Lower leg skin (tissue), 4 donors: ENCODE results near the gene CATSPERB. TPM values are rescaled to one million over a fixed set of nuclear protein-coding genes. Genes with fewer than 3 reads are reported as not detected.

Experiments
- DNase-seq, 2 donors: peaks; one replicate each; pipeline ENCODE4 v3.0.0-alpha.2; 2019; ENCODE audit warnings: low spot score in 2 of 2
- H3K4me3 ChIP-seq: fragments of 200-600 bp; sonication (generic); 2 replicates; pipeline ENCODE4 v1.5.1; 2017; ENCODE audit warnings: mild to moderate bottlenecking, low read depth; ENCODE audit not compliant: poor library complexity, severe bottlenecking
- POLR2A ChIP-seq, 2 donors: fragments of 450-650 bp; IDR thresholded peaks; one replicate each; pipeline ENCODE4 v1.6.1; 2016 to 2017; ENCODE audit warnings: antibody characterized with exemption in 2 of 2, mild to moderate bottlenecking in 1 of 2, moderate library complexity in 1 of 2
- WGBS, 2 donors: methylation state at CpG; one replicate each; pipeline ENCODE4 v1.1.5; 2018; 5-methylcytosine and 5-hydroxymethylcytosine counted together
- intact Hi-C: fragments of 100-400 bp; cut with DNase I; formaldehyde crosslinking; loops from one replicate; pipeline ENCODE4 v1.15.0; 2023; ENCODE audit warnings: low total_unique reads
- total RNA-seq, 4 donors: library from RNA; depleted of rRNA; stranded (reverse); fragments of >200 nt; gene quantifications; one replicate each; pipeline ENCODE4 v1.1.0, GENCODE V29; 2016
- TF ChIP-seq, protein P1 (sequence below), 3 donors: fragments of 450-650 bp; IDR thresholded peaks; one replicate each; pipeline ENCODE4 v1.5.1; 2016; ENCODE audit warnings: antibody characterized with exemption in 3 of 3, mild to moderate bottlenecking in 3 of 3, moderate library complexity in 2 of 3

CATSPERB gene, protein sequence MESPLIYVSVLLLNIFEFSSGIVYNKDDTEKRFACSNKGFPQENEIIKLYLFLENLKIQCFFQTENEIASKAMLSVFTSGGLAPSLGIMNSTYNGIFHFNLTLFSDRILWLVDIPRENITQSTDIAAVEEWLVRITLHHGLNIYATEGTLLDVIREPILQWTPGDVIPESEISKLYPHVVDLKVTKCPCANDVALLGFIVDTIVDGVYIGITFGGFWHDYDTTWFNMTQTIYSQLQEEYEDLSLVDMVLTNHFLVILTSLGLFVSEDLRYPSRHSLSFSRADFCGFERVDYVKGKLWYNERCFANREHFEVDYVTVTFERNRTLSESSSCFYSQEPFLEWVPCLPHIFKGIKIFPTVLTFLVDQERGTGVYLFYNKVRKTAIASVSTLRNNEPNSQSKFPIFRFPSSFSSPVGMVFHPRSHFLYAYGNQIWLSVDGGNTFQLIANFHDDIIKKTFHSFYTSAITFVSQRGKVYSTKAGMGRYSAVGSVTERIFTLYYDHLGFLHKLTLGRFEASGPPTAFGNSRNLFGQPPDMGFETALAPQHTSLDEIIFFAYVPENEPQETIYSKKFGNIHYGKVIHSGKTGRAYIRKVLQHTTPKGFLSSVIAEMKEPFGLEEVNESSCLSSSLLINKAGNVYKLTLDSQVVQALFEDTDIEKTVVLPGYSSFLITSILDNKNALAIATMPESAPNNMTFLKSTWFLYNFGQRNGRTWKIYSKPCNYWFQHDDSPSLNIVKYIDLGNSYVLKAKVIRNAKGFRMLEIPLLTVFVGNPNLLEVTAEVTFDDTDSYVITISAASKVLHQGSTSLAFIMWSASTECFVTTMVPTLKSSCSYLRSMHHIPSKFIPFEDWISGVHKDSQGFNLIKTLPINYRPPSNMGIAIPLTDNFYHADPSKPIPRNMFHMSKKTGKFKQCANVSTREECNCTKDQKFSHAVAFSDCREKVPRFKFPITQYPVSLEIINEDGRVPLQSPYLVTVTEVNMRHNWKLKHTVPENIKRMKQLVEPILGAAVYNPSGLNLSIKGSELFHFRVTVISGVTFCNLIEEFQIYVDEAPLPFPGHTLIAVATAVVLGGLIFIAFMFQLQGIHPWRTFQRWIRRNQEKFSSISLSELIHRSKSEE
- 1 to 10 TPM in 1 of 4 donors, under 1 TPM in 3; 0.21 to 1.3 (median 0.44) TPM for total RNA-seq

DNA sequence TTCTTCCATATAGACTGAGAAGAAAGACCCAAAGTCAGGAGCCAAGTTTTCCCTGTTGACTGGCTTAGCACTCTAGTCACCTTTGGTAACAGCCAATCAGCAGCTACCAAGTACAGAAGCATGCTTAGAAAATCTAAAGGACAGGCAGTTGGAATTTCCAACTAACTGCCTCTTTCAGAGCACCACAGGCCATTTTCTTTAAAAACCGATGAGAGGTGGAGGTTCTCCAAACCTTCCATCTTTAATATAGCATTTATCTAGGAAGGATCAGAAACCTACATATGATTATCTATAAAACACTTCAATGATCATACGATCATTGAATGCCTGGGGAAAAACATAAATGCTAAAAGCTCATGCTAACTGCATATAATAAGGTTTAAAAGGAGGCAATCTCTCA, at the start of gene CATSPERB:
Gene CATSPERB, minus strand, starts transcription at position 101 of the 400 bp plus-strand sequence. CDS start 2,607 bp downstream, outside the sequence.
- intact Hi-C loops = no loop called here
- 83 to 91% methylated on average over 2 of the region's 2 CpGs for WGBS, 2 donors
- no peak within 1 kb of the TSS for H3K4me3 ChIP-seq
- no peak for TF ChIP-seq POLR2A (IDR thresholded peaks at IDR 0.05)
- TF ChIP-seq, protein P1, sequence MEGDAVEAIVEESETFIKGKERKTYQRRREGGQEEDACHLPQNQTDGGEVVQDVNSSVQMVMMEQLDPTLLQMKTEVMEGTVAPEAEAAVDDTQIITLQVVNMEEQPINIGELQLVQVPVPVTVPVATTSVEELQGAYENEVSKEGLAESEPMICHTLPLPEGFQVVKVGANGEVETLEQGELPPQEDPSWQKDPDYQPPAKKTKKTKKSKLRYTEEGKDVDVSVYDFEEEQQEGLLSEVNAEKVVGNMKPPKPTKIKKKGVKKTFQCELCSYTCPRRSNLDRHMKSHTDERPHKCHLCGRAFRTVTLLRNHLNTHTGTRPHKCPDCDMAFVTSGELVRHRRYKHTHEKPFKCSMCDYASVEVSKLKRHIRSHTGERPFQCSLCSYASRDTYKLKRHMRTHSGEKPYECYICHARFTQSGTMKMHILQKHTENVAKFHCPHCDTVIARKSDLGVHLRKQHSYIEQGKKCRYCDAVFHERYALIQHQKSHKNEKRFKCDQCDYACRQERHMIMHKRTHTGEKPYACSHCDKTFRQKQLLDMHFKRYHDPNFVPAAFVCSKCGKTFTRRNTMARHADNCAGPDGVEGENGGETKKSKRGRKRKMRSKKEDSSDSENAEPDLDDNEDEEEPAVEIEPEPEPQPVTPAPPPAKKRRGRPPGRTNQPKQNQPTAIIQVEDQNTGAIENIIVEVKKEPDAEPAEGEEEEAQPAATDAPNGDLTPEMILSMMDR (IDR thresholded peaks at IDR 0.05) = no peak
- DNase-seq = no peak

DNA sequence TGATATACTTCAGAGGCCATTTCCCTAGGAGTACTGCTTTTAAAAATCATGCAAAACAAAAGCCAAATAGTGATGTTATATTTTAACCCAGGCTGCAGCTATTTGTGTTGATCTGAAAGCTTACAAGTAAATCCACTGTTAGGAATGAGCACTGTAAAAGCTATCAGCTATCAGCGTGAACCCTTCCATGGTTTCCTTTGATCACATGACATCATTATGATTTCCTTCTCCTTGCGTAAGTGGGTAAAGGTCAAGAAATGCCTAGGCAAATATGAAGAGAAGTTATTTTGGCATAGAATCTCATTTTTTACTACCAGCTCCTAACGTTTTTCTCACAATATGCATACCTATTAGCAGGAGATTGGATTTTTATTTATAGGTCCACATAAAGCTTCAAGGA, 48.6 kb upstream of the CATSPERB start:
- intact Hi-C loops = no loop called here
- no peak for TF ChIP-seq POLR2A (IDR thresholded peaks at IDR 0.05)
- TF ChIP-seq, protein P1 (IDR thresholded peaks at IDR 0.05) = no peak

DNA sequence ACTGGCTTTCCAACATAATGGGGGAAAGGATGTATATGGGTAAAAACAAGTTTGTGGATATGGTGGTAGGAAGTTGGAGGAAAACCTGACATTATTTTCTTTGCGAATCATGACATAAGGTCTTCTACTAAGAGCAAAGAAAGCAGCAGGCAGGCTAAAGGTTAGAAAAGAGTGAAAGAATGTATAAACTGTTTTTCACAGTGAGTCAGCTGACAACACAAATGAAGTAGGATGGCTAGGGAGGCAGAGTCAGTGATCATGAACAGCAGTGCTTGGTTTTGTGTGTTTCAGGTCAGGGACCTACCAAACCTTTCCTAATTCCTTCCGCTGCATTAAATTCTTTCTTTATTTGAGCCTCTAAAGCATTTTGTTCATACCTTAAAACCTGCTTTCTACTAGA, 46.3 kb upstream of the CATSPERB start:
- DNase-seq = no peak
- WGBS, 2 donors = 100% methylated on average over 2 of the region's 2 CpGs
- no peak overlapping the region for H3K4me3 ChIP-seq
- TF ChIP-seq, protein P1 (IDR thresholded peaks at IDR 0.05) = no peak
- no peak for TF ChIP-seq POLR2A (IDR thresholded peaks at IDR 0.05)
- intact Hi-C loops = no loop called here

More for the DNA sequence above, 48.6 kb upstream of the CATSPERB start:
- DNase-seq = no peak
- no peak overlapping the region for H3K4me3 ChIP-seq
- 56 to 68% methylated on average over 3 of the region's 3 CpGs for WGBS, 2 donors

DNA sequence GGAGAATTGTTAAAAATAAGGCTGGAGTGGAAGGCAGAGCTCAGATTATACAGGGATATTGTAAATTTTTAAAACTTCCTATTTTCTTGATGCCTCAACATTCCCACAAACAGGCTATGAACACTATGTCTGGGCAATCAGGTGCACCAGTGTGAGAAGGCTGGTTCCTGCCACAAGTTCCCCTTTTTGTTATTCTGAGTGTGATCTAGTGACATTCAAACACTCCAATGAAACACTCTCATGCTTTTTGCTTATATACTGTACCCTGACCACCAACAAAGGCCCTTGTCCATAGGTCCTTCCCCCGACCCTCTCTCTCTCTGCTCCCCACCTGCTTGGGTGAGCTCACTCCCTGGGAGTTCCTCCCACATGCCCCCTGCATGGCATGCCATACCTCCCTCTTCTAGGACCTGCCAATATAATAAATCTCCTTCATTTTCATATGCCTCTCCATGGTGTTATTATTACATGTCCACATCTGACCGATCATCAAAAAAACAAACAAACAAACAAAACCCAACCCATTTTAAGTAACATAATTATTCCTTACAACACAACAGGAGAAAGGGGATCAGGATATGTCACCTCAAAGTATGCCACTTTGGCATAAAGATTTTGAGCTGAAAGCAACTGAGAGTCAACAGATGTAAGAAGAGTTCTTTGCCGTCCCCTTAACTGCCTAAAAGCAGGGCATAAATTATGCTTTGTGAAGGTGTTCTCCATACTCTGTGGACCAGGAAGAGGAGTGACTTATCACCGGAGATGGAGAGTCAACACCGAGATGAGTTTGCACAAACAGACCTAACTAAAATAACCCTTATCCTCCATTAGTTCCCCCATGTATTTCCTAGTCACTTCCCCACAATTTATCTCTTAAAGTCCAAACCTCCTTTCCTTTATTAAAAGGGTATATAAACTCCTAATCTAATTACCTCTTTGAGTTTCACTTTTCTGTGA, 42.5 kb upstream of the CATSPERB start:
- 78 to 88% methylated on average over 5 of the region's 5 CpGs for WGBS, 2 donors
- no peak for DNase-seq
- no peak overlapping the region for H3K4me3 ChIP-seq
- TF ChIP-seq, protein P1 (IDR thresholded peaks at IDR 0.05) = no peak
- TF ChIP-seq POLR2A (IDR thresholded peaks at IDR 0.05) = no peak
- intact Hi-C loops = no loop called here

DNA sequence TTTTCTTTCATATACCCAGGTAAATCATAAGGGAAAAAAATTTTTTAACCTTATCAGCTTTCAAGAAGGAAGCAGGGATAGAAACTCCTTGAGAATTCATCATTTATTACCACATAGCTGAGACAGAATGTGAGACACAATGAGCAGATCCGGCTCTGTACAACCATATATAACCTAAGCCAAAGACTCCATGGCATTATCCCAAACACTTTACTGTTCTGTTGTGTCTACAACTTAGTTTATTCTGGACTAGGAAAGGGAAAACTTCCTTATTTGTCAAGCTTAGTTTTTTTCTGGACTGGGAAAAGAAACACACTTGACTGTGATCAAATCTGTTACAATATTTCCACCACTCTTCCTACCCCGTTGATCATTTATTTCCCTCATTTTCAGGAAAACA, 38.3 kb upstream of the CATSPERB start:
- WGBS, 2 donors = 76% methylated on average over 2 of the region's 2 CpGs
- intact Hi-C loops = no loop called here
- H3K4me3 ChIP-seq = no peak overlapping the region
- no peak for DNase-seq
- TF ChIP-seq, protein P1 (IDR thresholded peaks at IDR 0.05) = no peak
- TF ChIP-seq POLR2A (IDR thresholded peaks at IDR 0.05) = no peak
